GM23338 (cell line): ENCODE results near the gene CPB2. TPM values are rescaled to one million over a fixed set of nuclear protein-coding genes. Genes with fewer than 3 reads are reported as not detected.

Experiments used
- ATAC-seq: fragments of 200-7000 bp; cut with Tn5 transposase; 3 replicates; pipeline ENCODE4 v1.9.1; 2020
- DNase-seq: peaks from one replicate; pipeline ENCODE4 v3.0.0-alpha.2; 2015; ENCODE audit warnings: low spot score
- H2AFZ ChIP-seq: fragments of 200-600 bp; sonication (generic); 2 replicates; pipeline ENCODE4 v1.8.0; 2016; ENCODE audit warnings: antibody characterized with exemption, mild to moderate bottlenecking, moderate library complexity
- H3F3A ChIP-seq: fragments of 200-600 bp; sonication (generic); replicated peaks from 2 replicates; pipeline ENCODE4 v1.8.0; 2017; ENCODE audit warnings: antibody characterized with exemption, mixed run types, low read depth
- H3K27ac ChIP-seq: fragments of 200-600 bp; sonication (generic); 2 replicates; pipeline ENCODE4 v1.6.1; 2016; ENCODE audit warnings: low read depth
- H3K27me3 ChIP-seq: fragments of 200-600 bp; sonication (generic); 2 replicates; pipeline ENCODE4 v1.8.0; 2016; ENCODE audit warnings: mild to moderate bottlenecking, mixed run types, moderate library complexity; ENCODE audit not compliant: insufficient read depth
- H3K36me3 ChIP-seq: fragments of 200-600 bp; sonication (generic); 2 replicates; pipeline ENCODE4 v1.8.0; 2016; ENCODE audit warnings: mild to moderate bottlenecking; ENCODE audit not compliant: insufficient read depth
- H3K4me1 ChIP-seq: fragments of 200-600 bp; sonication (generic); 2 replicates; pipeline ENCODE4 v1.8.0; 2016; ENCODE audit warnings: mild to moderate bottlenecking, moderate library complexity; ENCODE audit not compliant: insufficient read depth
- H3K4me2 ChIP-seq: fragments of 200-600 bp; sonication (generic); 2 replicates; pipeline ENCODE4 v1.7.1; 2017; ENCODE audit warnings: mixed run types
- H3K4me3 ChIP-seq: fragments of 200-600 bp; sonication (generic); 2 replicates; pipeline ENCODE4 v1.6.1; 2016; ENCODE audit warnings: mixed run types
- H3K79me2 ChIP-seq: fragments of 200-600 bp; sonication (generic); replicated peaks from 2 replicates; pipeline ENCODE4 v1.8.0; 2017; ENCODE audit warnings: mild to moderate bottlenecking; ENCODE audit not compliant: insufficient read depth
- H3K9me2 ChIP-seq: fragments of 200-600 bp; sonication (generic); 2 replicates; pipeline ENCODE4 v1.8.0; 2017; ENCODE audit not compliant: insufficient read depth
- H4K20me1 ChIP-seq: fragments of 200-600 bp; sonication (generic); replicated peaks from 2 replicates; pipeline ENCODE4 v1.8.0; 2017; ENCODE audit warnings: mild to moderate bottlenecking; ENCODE audit not compliant: insufficient read depth
- H3K27ac Mint-ChIP-seq: 2 replicates; pipeline ENCODE4 v1.8.0; 2020; ENCODE audit warnings: inconsistent platforms, mild to moderate bottlenecking, moderate library complexity, mixed read lengths
- H3K27me3 Mint-ChIP-seq: 3 replicates; pipeline ENCODE4 v1.8.0; 2022; ENCODE audit warnings: low read depth, mild to moderate bottlenecking, moderate library complexity, mixed read lengths, inconsistent platforms; ENCODE audit not compliant: insufficient read depth, poor library complexity
- H3K36me3 Mint-ChIP-seq: 3 replicates; pipeline ENCODE4 v1.8.0; 2021; ENCODE audit warnings: low read depth, mild to moderate bottlenecking, inconsistent platforms, moderate library complexity, mixed read lengths
- H3K4me1 Mint-ChIP-seq: 3 replicates; pipeline ENCODE4 v1.8.0; 2020; ENCODE audit warnings: mild to moderate bottlenecking, inconsistent platforms, mixed read lengths
- H3K4me3 Mint-ChIP-seq: 3 replicates; pipeline ENCODE4 v1.8.0; 2021; ENCODE audit warnings: moderate library complexity, mild to moderate bottlenecking, inconsistent platforms, mixed read lengths
- H3K9me3 Mint-ChIP-seq: 3 replicates; pipeline ENCODE4 v1.8.0; 2020; ENCODE audit warnings: moderate library complexity, mild to moderate bottlenecking, inconsistent platforms, mixed read lengths
- ETS1 ChIP-seq: IDR thresholded peaks from 2 replicates; pipeline ENCODE4 v1.6.1; 2016; ENCODE audit warnings: antibody characterized with exemption
- EZH2 ChIP-seq: fragments of 200-600 bp; sonication (generic); IDR thresholded peaks from one replicate; pipeline ENCODE4 v1.8.0; 2017; ENCODE audit warnings: antibody characterized with exemption, mild to moderate bottlenecking, low read depth; ENCODE audit not compliant: unreplicated experiment
- JUNB ChIP-seq: IDR thresholded peaks from one replicate; pipeline ENCODE4 v1.6.1; 2016; ENCODE audit warnings: antibody characterized with exemption; ENCODE audit not compliant: unreplicated experiment
- NANOG ChIP-seq: IDR thresholded peaks from 2 replicates; pipeline ENCODE4 v1.6.1; 2016; ENCODE audit warnings: antibody characterized with exemption, borderline replicate concordance
- REST ChIP-seq: IDR thresholded peaks from one replicate; pipeline ENCODE4 v1.6.1; 2018; ENCODE audit warnings: antibody characterized with exemption; ENCODE audit not compliant: unreplicated experiment
- STAT1 ChIP-seq: IDR thresholded peaks from one replicate; pipeline ENCODE4 v1.6.1; 2016; ENCODE audit warnings: antibody characterized with exemption; ENCODE audit not compliant: unreplicated experiment
- ZNF114 ChIP-seq: fragments of 250-450 bp; sonication (Bioruptor Pico); IDR thresholded peaks from 2 replicates; pipeline ENCODE4 v1.5.0; 2020; ENCODE audit warnings: mild to moderate bottlenecking, moderate library complexity
- ZNF462 ChIP-seq: fragments of 250-450 bp; sonication (Bioruptor Pico); IDR thresholded peaks from 2 replicates; pipeline ENCODE4 v1.5.0; 2020; ENCODE audit warnings: mild to moderate bottlenecking, moderate library complexity
- polyA plus RNA-seq: library from polyadenylated mRNA; unstranded; fragments of >200 nt; fragmentation: Nextera tagmentation; extraction: Ambion mirVana; gene quantifications from 2 replicates; pipeline ENCODE4 v1.2.1, GENCODE V29; 2016
- total RNA-seq: library from RNA; depleted of rRNA; stranded (reverse); fragments of >200 nt; shearing (Covaris generic); gene quantifications from 2 replicates; pipeline ENCODE4 v1.2.3, GENCODE V29; 2014

CPB2 gene
- total and polyA plus RNA-seq, 2 experiments from 2014 or later, result 0.47 TPM; not detected in 1

DNA sequence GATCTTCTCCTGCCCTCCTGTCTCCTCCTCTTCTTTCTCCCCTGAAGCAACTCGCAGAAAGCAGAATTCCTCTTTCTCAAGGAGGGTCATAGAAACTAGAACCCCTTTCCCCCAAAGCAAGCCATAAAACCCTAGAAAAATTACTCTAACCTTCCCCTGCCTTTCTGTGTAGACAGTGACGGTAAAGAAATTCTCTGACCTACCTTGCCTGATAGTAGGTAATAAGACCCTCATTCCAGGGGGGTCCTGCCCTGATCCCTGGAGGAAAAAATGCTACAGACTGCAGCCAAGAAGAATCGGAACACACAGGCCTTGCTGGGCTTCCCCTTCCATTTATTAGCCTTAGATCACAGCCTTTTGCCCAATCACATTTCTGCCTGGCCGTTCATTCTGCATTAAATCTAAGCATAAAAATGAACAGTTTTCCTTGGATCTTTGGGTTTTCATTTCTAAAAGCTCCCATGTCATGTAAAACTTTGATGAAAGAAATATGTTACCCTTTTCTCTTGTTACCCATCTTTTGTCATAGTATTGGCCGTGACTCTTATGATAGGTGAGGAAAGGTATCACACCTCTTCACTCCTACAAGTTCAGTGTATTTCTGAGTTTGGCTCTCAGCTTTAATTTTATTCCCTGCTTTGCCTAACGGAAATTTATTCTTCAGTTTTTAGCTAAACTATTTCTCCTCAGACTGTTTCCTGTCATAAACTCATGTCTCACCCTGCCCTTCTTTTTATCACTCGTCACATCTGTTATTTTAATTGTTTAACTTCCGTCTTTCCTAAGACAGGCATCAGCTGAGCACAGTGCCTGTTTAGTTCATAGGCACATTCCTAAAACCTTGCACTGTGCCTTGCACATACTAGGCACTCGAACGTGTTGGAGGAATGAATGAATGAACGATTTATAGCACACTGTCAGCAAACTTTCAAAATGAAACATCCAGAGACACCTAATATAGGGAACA lies 20.4 kb upstream of the CPB2 start:
- Histone ChIP-seq H3K27me3 (no peaks in the 10 kb centered on the region), H2AFZ (no peak overlapping the region; the same call in 1 of the 2 replicates), H3K27ac (no peak overlapping the region), H3K4me2 (no peak overlapping the region), H3K4me3 (no peak overlapping the region), H4K20me1 (no peaks in the 10 kb centered on the region), H3F3A (no peaks in the 10 kb centered on the region), H3K36me3 (no peaks in the 10 kb centered on the region), H3K4me1 (no peaks in the 10 kb centered on the region), H3K79me2 (no peaks in the 10 kb centered on the region), H3K9me2 (no peaks in the 10 kb centered on the region)
- H3K9me3 Mint-ChIP-seq, result no peaks in the 10 kb centered on the region; the same call in 2 of the 3 replicates
- no peak overlapping the region for H3K27ac Mint-ChIP-seq
- H3K36me3 Mint-ChIP-seq, result no peaks in the 10 kb centered on the region
- DNase-seq (no peak), ATAC-seq (no peak)
- TF ChIP-seq ZNF114 (CRISPR knock-in tag), result no peak
- no peak for TF ChIP-seq JUNB
- no peak for TF ChIP-seq ETS1
- TF ChIP-seq EZH2, result no peak
- TF ChIP-seq NANOG, result no peak
- no peak overlapping the region for H3K4me3 Mint-ChIP-seq
- H3K4me1 Mint-ChIP-seq, result peaks cover 4% of the 10 kb centered on the region; the same call in 2 of the 3 replicates
- peaks cover 5% of the 10 kb centered on the region for H3K27me3 Mint-ChIP-seq

DNA sequence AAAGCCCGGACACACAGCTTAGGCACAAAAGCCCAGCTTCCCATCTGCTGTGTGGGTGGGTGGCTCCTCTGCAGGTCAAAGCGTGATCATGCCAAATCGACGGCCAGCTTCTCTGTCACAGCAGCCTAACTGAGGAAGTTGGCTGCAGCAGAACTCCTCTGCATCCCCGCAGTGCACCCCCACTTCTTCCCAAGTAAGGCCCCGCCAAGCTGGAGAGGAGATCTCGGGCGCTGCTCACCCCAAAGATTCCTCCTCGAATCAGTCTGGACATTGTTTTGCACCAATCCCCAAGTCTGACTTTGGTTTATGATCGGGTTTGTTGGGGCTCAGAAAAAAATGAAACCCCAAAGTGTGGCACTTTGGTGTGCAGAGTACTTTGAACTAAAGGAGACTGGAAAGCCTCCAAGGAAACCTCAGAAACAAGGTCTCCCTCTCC lies 19.7 kb upstream of the CPB2 start:
- ATAC-seq, result no peak
- H3K4me3 ChIP-seq, result no peak overlapping the region
- no peak overlapping the region for H3K4me3 Mint-ChIP-seq
- peaks cover 5% of the 10 kb centered on the region for H3K27me3 Mint-ChIP-seq
- H3K4me2 ChIP-seq, result no peak overlapping the region
- H3K79me2 ChIP-seq, result no peaks in the 10 kb centered on the region
- no peaks in the 10 kb centered on the region for H3K36me3 Mint-ChIP-seq
- peaks cover 11% of the 10 kb centered on the region for H3K4me1 Mint-ChIP-seq
- no peaks in the 10 kb centered on the region; the same call in 2 of the 3 replicates for H3K9me3 Mint-ChIP-seq
- DNase-seq, result no peak
- no peaks in the 10 kb centered on the region for H4K20me1 ChIP-seq
- no peaks in the 10 kb centered on the region for H3K9me2 ChIP-seq
- no peaks in the 10 kb centered on the region for H3K27me3 ChIP-seq
- no peak overlapping the region for H3K27ac Mint-ChIP-seq
- H3F3A ChIP-seq, result no peaks in the 10 kb centered on the region
- H3K27ac ChIP-seq, result no peak overlapping the region
- peaks cover 6% of the 10 kb centered on the region; the same call in 1 of the 2 replicates for H3K4me1 ChIP-seq
- H2AFZ ChIP-seq, result no peak overlapping the region; the same call in 1 of the 2 replicates
- no peaks in the 10 kb centered on the region for H3K36me3 ChIP-seq
- TF ChIP-seq EZH2 (no peak), NANOG (no peak), REST (no peak), STAT1 (no peak), ZNF462 (CRISPR knock-in tag) (no peak)
